ENCODE data around the gene FAM24B.
"Not testable (repeated sequence)": the region's sequence is repeated elsewhere in the genome, so short reads cannot be mapped to it uniquely, and the experiment has no call there.

FAM24B gene

DNA sequence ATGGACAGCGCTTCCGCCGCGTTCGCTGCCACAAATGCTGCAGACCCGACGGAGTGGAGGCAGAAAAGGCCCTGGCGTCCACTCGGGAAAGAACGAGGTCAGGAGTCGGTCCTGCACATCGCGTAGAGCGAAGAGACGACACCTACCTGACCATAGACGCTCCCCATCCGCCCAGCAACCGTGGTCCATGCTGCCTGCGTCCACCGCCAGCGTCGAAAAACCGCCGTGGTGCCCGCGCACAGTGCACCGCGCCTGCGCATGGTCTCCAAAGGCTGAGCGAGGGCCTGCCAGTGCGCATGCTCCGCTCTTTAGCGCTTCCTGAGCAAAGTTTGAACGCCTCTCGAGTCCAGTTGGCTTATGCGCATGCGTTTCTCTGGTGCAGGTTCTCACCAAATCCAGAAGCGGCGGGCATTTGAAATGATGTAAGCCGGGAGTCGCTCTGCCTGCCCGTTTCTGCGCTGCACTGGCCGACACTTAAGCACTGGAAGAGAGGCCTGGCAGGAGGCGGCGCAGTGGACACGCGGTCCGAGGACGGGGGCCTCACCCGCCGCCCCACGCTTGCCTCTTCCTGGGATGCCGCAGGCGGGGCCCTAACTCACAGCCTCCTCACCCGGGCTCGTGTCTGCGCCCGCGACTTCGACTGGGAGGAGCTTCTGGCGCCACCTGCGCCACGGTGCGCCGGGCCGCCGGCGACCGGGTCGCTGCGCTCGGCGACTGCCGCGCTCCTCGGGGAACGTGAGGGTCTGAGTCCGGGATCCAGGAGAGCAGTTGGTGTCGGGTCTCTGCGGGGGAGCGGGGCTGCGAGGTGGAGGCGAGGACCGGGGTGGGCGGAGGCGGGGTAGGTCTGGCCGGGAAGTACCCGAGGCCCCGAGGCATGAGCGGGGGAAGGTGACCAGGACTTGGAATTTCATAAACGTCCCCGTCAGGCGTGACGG, at the start of gene FAM24B:
FAM24B (minus strand) TSS at position 243 of the 935 bp plus-strand sequence. CDS start 29,066 bp downstream, outside the sequence.
- no peaks in the 10 kb centered on the region for H3K9me3 Mint-ChIP-seq

GRCh38 chr10:122915700-122916099, 36.3 kb upstream of the FAM24B start:
- no peak for ATAC-seq
- H3K4me3 Mint-ChIP-seq, result no peak overlapping the region
- H3K27ac Mint-ChIP-seq, result no peak overlapping the region
- H3K4me1 Mint-ChIP-seq, result no peaks in the 10 kb centered on the region
- peaks cover 5% of the 10 kb centered on the region for H3K9me3 Mint-ChIP-seq
- H3K36me3 Mint-ChIP-seq, result peaks cover 6% of the 10 kb centered on the region
- no peaks in the 10 kb centered on the region for H3K27me3 Mint-ChIP-seq

More for the DNA sequence above, at the start of gene FAM24B:
- Mint-ChIP-seq H3K4me1 (peaks cover 48% of the 10 kb centered on the region), H3K27ac (peak within 1 kb of the TSS; percentile 93), H3K27me3 (no peaks in the 10 kb centered on the region), H3K36me3 (peaks cover 22% of the 10 kb centered on the region), H3K4me3 (peak within 1 kb of the TSS; percentile 92)
- ATAC-seq, result peak; percentile 90

- no peak for ATAC-seq
- H3K36me3 Mint-ChIP-seq, result no peaks in the 10 kb centered on the region
- H3K4me1 Mint-ChIP-seq, result no peaks in the 10 kb centered on the region
- H3K9me3 Mint-ChIP-seq, result peaks cover 2% of the 10 kb centered on the region
- no peaks in the 10 kb centered on the region for H3K27me3 Mint-ChIP-seq
- no peak overlapping the region for H3K4me3 Mint-ChIP-seq
- H3K27ac Mint-ChIP-seq, result no peak overlapping the region
Measured at GRCh38 chr10:122911889-122912484, 32.6 kb upstream of the FAM24B start.

GRCh38 chr10:122910310-122910709, 30.9 kb upstream of the FAM24B start, which contains the start of gene FAM24A:
FAM24A (plus strand) TSS chr10:122910610; CDS start chr10:122911635, 1,025 bp downstream.
- ATAC-seq, result no peak
- no peak within 1 kb of the TSS for H3K27ac Mint-ChIP-seq
- no peak within 1 kb of the TSS for H3K4me3 Mint-ChIP-seq
- H3K9me3 Mint-ChIP-seq, result no peaks in the 10 kb centered on the region
- no peaks in the 10 kb centered on the region for H3K4me1 Mint-ChIP-seq
- no peaks in the 10 kb centered on the region for H3K36me3 Mint-ChIP-seq
- H3K27me3 Mint-ChIP-seq, result no peaks in the 10 kb centered on the region

DNA sequence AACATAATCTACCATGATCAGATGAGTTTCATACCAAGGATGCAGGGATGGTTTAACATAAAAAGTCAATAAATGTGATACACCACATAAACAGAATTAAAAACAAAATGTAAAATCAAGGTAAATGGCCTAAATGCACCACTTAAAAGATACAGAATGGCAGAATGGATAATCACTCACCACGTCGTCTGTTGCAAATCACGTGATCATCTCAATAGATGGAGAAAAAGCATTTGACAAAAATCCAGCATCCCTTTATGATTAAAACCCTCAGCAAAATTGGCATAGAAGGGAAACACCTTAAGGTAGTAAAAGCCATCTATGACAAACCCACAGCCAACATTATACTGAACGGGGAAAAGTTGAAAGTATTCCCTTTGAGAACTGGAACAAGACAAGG, 24.5 kb upstream of the FAM24B start:
- peaks cover 13% of the 10 kb centered on the region for H3K36me3 Mint-ChIP-seq
- H3K9me3 Mint-ChIP-seq, result peaks cover 11% of the 10 kb centered on the region
- H3K4me1 Mint-ChIP-seq, H3K27ac Mint-ChIP-seq, ATAC-seq, H3K4me3 Mint-ChIP-seq: not testable (repeated sequence)
- H3K27me3 Mint-ChIP-seq, result peaks cover 30% of the 10 kb centered on the region

DNA sequence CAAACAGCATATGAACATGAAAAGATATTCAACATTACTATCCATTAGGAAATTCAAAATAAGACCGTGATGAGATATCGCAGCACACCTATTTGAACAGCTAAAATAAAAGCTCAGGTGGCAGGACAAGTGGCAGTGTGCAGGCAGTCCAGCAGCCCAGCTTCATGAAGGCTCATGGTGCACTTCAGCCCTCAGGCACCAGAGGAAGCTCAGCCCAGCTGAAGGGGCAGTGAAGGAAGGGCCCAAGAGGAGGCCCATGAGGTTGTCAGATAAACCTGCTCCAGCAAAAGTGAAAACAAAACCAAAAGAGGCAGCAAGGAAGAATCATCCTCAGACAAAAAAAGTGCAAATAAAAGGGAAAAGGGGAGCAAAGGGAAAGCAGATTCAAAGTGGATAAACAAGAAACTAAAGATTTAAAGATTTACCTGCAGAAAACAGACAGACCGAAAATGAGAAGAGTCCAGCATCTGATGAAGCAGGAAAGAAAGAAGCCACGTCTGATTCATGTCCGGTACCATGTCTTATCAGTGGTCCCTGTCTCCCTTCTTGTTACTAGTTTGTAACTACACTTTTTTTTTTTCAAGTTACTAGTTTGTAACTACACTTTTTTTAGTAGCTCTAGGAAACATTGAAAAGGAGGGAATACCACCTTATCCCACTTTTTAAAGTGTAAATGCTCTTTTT, 15.0 kb upstream of the FAM24B start:
- H3K4me3 Mint-ChIP-seq, result no peak overlapping the region
- no peaks in the 10 kb centered on the region for H3K9me3 Mint-ChIP-seq
- no peak for ATAC-seq
- H3K36me3 Mint-ChIP-seq, result no peaks in the 10 kb centered on the region
- no peaks in the 10 kb centered on the region for H3K27me3 Mint-ChIP-seq
- no peak overlapping the region for H3K27ac Mint-ChIP-seq
- no peaks in the 10 kb centered on the region for H3K4me1 Mint-ChIP-seq

GRCh38 chr10:122884166-122884565, 4.8 kb upstream of the FAM24B start:
- H3K4me3 Mint-ChIP-seq, result no peak overlapping the region
- no peak overlapping the region for H3K27ac Mint-ChIP-seq
- no peaks in the 10 kb centered on the region for H3K9me3 Mint-ChIP-seq
- H3K27me3 Mint-ChIP-seq, result no peaks in the 10 kb centered on the region
- no peak for ATAC-seq
- peaks cover 11% of the 10 kb centered on the region for H3K4me1 Mint-ChIP-seq
- H3K36me3 Mint-ChIP-seq, result peaks cover 16% of the 10 kb centered on the region

GRCh38 chr10:122882766-122883165, 3.4 kb upstream of the FAM24B start:
- no peak overlapping the region for H3K27ac Mint-ChIP-seq
- peaks cover 24% of the 10 kb centered on the region for H3K4me1 Mint-ChIP-seq
- H3K36me3 Mint-ChIP-seq, result peaks cover 13% of the 10 kb centered on the region

DNA sequence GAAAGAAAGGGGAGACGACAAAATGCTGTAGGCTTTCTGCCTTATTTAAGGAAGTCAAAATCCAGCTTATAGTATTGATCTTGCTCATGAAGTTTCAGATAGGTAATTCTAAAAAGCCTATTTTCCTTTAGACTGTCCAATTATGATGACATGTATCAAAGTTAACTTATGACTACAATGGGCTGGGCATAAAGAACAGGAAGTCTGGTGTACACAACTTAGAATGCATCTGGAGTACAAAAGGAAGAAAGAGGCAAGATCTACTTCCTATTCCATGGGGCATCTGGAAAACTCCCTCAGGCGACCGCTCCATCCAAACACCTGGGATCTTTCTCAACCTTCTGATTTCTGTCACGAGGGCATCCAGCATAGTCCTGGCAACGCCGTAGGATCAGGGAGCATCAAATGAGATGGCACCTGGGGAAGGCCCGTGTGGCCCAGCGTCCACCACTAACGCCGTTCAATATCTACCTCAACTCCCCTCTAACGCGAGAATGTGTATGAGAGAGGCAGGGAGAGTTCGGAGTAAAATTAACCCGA, 512 bp downstream of the FAM24B start:
- H3K36me3 Mint-ChIP-seq, result peaks cover 25% of the 10 kb centered on the region
- H3K4me1 Mint-ChIP-seq, result peaks cover 55% of the 10 kb centered on the region
- peak overlapping the region; percentile 92 for H3K4me3 Mint-ChIP-seq
- peak overlapping the region; percentile 93 for H3K27ac Mint-ChIP-seq
- H3K9me3 Mint-ChIP-seq, result no peaks in the 10 kb centered on the region
- ATAC-seq, result peak; percentile 54
- no peaks in the 10 kb centered on the region for H3K27me3 Mint-ChIP-seq

More at GRCh38 chr10:122882766-122883165, 3.4 kb upstream of the FAM24B start:
- H3K27me3 Mint-ChIP-seq, result no peaks in the 10 kb centered on the region
- no peak for ATAC-seq
- H3K9me3 Mint-ChIP-seq, result no peaks in the 10 kb centered on the region
- no peak overlapping the region for H3K4me3 Mint-ChIP-seq

GRCh38 chr10:122877264-122877663, 2.1 kb downstream of the FAM24B start:
- Mint-ChIP-seq H3K27me3 (no peaks in the 10 kb centered on the region), H3K4me1 (peaks cover 62% of the 10 kb centered on the region), H3K9me3 (no peaks in the 10 kb centered on the region), H3K4me3 (peak overlapping the region; percentile 4), H3K27ac (no peak overlapping the region), H3K36me3 (peaks cover 27% of the 10 kb centered on the region)
- no peak for ATAC-seq

DNA sequence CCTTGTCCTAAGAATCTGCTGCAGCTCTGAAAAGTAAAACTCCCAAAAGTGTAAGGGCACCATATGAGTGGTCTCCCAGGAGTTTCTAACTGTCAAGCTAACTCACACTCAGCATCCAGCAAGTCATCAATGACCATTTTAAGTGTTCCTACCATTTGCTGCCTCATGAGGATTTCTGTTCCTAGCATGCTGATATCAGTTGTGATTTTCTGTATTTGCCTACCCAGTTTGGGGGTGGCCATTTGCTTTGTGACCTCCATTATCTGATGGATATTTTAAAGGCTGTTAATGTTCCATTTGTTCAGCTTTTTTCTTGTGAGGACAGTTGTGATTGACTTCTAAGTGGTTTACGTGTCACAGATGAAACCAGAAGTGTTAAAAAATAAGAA, 2.9 kb downstream of the FAM24B start:
- Mint-ChIP-seq H3K4me1 (peaks cover 62% of the 10 kb centered on the region), H3K27me3 (no peaks in the 10 kb centered on the region), H3K27ac (no peak overlapping the region), H3K9me3 (no peaks in the 10 kb centered on the region), H3K4me3 (no peak overlapping the region), H3K36me3 (peaks cover 34% of the 10 kb centered on the region)
- ATAC-seq, result no peak

- Mint-ChIP-seq H3K9me3 (no peaks in the 10 kb centered on the region), H3K27me3 (no peaks in the 10 kb centered on the region), H3K27ac (no peak overlapping the region), H3K4me3 (no peak overlapping the region), H3K4me1 (peaks cover 62% of the 10 kb centered on the region), H3K36me3 (peaks cover 34% of the 10 kb centered on the region)
- ATAC-seq, result no peak
Measured at GRCh38 chr10:122875843-122876466, 3.4 kb downstream of the FAM24B start.

DNA sequence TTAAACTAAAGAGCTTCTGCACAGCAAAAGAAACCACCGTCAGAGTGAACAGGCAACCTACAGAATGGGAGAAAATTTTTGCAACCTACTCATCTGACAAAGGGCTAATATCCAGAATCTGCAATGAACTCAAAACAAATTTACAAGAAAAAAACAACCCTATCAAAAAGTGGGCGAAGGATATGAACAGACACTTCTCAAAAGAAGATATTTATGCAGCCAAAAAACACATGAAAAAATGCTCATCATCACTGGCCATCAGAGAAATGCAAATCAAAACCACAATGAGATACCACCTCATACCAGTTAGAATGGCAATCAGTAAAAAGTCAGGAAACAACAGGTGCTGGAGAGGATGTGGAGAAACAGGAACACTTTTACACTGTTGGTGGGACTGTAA, 7.4 kb downstream of the FAM24B start:
- not testable (repeated sequence) for H3K27ac Mint-ChIP-seq, H3K4me3 Mint-ChIP-seq, ATAC-seq, H3K27me3 Mint-ChIP-seq, H3K9me3 Mint-ChIP-seq
- Mint-ChIP-seq H3K36me3 (peaks cover 48% of the 10 kb centered on the region), H3K4me1 (peaks cover 48% of the 10 kb centered on the region)

- H3K4me1 Mint-ChIP-seq, result peaks cover 35% of the 10 kb centered on the region
- not testable (repeated sequence) for H3K9me3 Mint-ChIP-seq, H3K4me3 Mint-ChIP-seq, H3K27ac Mint-ChIP-seq, H3K27me3 Mint-ChIP-seq, ATAC-seq
- H3K36me3 Mint-ChIP-seq, result peaks cover 43% of the 10 kb centered on the region
Measured at GRCh38 chr10:122868768-122869167, 10.6 kb downstream of the FAM24B start.

Measured in stimulated activated memory B cell treated with anti-CD40 and anti-IgM and Interleukin-4, amounts not matched to agents 10 μg/mL and 1 μg/mL and 100 μg/mL, for 72 hours (primary cell).